WI38 (cell line): Measurements from ENCODE around the gene LRBA.

Experiments used
- H3K4me3 ChIP-seq: 2 replicates; pipeline ENCODE4 v1.5.1; 2011; ENCODE audit warnings: low read depth, mild to moderate bottlenecking, control low read depth, low read length
- CTCF ChIP-seq: IDR thresholded peaks from 2 replicates; pipeline ENCODE4 v1.5.1; 2012; ENCODE audit warnings: low read depth, mild to moderate bottlenecking, control low read depth, low read length

Gene LRBA

GRCh38 chr4:150875367-150875766 is 139.7 kb downstream of the LRBA start:
- no peak for TF ChIP-seq CTCF
- no peak overlapping the region for H3K4me3 ChIP-seq

DNA sequence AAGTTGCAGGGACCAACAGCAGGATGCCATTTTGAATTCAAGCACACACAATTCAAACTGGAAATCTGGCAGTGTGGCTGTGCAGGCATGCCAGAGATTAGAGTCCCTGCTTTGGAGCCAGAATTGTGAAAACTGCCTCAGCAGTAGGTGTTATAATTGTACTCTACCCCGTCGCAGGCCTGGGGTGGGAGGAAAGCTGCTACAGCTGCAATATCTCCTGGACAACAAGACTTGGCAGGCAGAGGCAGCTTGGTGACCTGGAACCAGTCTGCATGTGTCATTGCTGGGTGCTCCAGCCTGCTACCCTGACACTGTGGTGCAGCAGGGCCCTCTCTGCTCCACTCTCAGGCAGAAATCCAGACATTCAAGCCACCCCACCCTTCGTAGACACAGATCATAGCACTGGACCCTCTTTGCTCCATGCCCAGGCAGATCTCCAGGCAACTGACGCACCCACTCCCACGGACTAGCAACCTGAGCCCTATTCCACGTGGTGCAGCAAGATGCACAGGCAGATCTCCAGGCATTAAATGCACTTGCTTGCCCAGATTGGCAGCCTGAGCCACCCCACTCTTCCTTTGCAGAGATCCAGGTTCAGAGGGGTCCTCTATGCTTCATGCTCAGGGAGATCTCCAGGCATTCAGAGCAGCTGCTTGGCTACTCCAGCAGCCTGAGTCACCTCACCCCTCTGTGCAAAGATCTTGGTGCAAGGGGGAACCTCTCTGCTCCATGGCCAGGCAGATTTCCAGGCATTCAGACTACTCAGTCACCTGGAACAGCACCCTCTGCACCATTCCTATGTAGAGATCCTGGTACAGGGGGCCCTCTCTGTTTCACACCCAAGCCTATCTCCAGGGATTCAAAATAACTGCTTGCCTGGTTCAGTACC is 140.5 kb downstream of the LRBA start:
- H3K4me3 ChIP-seq = no peak overlapping the region
- TF ChIP-seq CTCF = no peak

DNA sequence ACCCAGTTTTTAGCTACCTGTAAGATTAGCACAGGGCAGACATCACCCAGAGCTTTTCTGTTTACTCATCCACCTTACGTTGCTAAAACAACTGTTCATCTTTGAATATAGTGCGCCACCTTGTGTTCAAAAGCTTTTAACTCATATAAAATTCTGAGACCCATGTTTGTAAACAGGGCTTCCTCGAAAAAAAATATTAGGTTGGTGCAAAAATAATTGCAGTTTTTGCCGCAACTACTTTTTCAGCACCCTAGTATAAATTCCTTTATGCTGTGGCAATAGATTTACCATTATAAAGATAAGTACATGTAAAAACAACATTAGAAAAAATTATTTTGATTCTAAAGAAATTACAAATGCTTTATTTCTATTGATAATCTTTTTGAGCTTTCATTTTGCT is 147.9 kb downstream of the LRBA start:
- TF ChIP-seq CTCF = no peak
- H3K4me3 ChIP-seq = no peak overlapping the region

DNA sequence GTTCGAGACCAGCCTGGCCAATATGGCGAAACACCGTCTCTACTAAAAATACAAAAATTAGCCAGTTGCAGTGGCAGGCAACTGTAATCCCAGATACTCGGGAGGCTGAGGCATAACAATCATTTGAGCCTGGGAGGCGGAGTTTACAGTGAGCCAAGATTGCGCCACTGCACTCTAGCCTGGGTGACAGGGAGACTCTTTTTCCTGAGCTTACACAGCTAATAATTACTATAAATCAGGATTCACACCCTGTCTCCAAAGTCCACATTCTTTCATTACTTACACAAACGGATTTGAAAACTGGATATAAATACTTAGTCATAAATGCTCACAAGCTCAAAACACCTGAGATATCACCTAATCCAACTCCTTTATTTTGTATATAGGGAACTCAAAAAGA is 151.6 kb downstream of the LRBA start:
- no peak overlapping the region for H3K4me3 ChIP-seq
- TF ChIP-seq CTCF = no peak

GRCh38 chr4:150862829-150863228 is 152.3 kb downstream of the LRBA start:
- no peak overlapping the region for H3K4me3 ChIP-seq
- no peak for TF ChIP-seq CTCF

DNA sequence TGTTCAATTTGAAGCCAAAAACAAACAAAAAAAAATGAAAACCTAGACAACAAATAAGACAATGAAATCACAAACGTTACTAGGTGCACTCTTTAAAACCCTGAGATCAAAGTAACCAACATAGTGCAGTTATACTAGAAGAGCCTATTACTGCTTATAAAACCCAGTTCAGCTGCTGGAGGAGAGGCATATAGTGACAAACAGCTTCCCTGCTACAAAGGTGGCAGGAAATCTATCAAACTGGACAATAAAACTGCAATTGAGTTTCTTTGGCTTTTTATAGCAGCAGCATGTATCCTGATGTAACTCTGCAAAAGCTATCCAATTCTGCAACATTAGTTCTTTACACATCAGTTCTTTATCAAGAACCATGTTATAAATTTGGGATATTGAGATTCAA is 155.6 kb downstream of the LRBA start:
- TF ChIP-seq CTCF = no peak
- H3K4me3 ChIP-seq = no peak overlapping the region

- no peak for TF ChIP-seq CTCF
- H3K4me3 ChIP-seq = no peak overlapping the region
These were observed 159.0 kb downstream of the LRBA start for GRCh38 chr4:150855981-150856510.
